ENCODE measurements around the gene NR2C2AP.
A peak's percentile ranks its signal among the peaks of the same experiment; 100 is the strongest.
"Not testable (repeated sequence)": the region's sequence is repeated elsewhere in the genome, so short reads cannot be mapped to it uniquely, and the experiment has no call there.

NR2C2AP gene

DNA sequence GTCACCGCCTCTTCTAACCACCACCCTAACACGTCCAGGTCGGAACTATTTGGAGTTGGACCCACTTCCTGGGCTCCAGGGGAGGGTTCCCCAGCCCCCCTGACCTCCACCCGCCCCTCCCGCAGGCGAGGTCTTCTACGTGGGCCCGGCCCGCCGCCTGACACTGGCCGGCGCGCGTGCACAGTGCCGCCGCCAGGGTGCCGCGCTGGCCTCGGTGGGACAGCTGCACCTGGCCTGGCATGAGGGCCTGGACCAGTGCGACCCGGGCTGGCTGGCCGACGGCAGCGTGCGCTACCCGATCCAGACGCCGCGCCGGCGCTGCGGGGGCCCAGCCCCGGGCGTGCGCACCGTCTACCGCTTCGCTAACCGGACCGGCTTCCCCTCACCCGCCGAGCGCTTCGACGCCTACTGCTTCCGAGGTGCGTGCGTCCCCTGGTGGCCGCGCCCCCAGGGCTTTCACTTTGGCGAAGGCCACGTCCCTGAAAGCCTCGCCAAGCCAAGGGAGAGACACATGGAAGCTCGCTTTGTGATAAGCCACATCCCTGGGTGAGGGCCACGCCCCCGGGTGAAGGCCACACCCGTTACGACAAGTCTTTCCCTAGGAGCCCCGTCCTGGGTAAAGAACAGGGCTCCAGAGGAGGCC is 21.8 kb upstream of the NR2C2AP start:
- H3K4me3 ChIP-seq (ENCODE audit: low read depth, low read length): peak overlapping the region; percentile 46
- TF ChIP-seq, protein P1, sequence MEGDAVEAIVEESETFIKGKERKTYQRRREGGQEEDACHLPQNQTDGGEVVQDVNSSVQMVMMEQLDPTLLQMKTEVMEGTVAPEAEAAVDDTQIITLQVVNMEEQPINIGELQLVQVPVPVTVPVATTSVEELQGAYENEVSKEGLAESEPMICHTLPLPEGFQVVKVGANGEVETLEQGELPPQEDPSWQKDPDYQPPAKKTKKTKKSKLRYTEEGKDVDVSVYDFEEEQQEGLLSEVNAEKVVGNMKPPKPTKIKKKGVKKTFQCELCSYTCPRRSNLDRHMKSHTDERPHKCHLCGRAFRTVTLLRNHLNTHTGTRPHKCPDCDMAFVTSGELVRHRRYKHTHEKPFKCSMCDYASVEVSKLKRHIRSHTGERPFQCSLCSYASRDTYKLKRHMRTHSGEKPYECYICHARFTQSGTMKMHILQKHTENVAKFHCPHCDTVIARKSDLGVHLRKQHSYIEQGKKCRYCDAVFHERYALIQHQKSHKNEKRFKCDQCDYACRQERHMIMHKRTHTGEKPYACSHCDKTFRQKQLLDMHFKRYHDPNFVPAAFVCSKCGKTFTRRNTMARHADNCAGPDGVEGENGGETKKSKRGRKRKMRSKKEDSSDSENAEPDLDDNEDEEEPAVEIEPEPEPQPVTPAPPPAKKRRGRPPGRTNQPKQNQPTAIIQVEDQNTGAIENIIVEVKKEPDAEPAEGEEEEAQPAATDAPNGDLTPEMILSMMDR (IDR thresholded peaks at IDR 0.05; ENCODE audit: low read depth, low read length, missing control alignments): peak; percentile 76
- DNase-seq (ENCODE audit: low read depth): peak; percentile 18

DNA sequence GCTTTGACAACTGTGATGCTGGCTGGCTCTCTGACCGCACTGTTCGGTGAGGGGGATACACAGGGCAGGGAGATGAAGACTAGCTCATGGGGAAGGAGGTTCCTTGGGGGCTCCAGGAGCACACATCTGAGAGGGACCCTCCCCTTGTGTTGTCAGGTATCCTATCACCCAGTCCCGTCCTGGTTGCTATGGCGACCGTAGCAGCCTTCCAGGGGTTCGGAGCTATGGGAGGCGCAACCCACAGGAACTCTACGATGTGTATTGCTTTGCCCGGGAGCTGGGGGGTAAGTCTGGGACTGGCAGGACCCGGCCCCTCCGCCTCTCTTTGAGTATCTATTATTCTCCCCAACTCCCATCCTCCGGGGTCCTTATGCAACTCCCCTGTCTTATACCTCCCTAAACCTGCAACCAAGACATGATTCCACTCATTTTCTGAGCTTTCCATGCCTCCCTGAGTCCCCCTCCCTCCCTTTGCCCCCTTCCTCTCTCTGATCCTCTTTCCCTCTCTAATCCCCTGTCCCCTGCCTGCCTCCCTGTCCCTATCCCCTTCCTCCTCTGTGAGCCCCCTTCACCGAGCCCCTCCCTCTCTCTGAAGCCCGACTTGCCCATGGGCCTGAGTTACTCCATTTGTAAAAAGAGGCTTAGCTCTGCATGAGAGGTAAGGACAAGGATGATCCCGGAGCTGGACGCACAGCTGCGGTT is 21.1 kb upstream of the NR2C2AP start:
- TF ChIP-seq, protein P1 (IDR thresholded peaks at IDR 0.05; ENCODE audit: low read depth, low read length, missing control alignments): no peak
- no peak for DNase-seq (ENCODE audit: low read depth)
- no peak overlapping the region for H3K4me3 ChIP-seq (ENCODE audit: low read depth, low read length)

DNA sequence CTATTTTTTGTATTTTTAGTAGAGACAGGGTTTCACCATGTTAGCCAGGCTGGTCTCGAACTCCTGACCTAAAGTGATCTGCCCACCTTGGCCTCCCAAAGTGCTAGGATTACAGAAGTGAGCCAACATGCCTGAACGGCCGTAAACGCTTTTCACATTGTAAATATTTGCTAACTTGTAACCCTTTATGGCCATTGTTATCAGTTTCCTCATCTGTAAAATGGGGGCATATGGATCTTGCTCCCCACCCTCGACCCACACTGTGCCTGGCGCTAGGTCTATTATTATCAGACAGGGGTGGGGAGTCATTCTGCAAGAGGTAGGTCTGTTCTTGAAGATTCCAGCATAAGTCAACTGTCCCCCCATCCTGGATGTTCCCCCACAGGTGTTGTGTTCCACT is 20.4 kb upstream of the NR2C2AP start:
- TF ChIP-seq, protein P1 (IDR thresholded peaks at IDR 0.05; ENCODE audit: low read depth, low read length, missing control alignments): no peak
- DNase-seq (ENCODE audit: low read depth): no peak
- H3K4me3 ChIP-seq (ENCODE audit: low read depth, low read length): no peak overlapping the region

DNA sequence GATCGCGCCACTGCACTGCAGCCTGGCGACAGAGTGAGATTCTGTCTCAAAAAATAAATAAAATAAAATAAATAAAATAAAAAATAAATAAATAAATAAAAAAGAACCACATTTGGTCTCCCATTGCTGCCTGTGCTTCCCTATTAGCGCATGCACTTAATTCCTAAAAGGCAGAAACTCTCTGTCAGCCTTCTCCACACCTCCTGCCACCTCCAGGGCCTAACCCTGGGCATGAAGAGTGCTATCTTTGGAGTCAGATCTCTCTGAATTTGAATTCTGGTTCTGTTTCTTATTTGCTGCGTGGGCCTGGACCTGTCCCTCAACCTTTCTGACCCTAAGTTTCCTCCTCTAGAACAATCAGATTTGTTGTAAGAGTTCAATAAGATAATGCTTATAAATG is 19.8 kb upstream of the NR2C2AP start:
- no peak overlapping the region for H3K4me3 ChIP-seq (ENCODE audit: low read depth, low read length)
- DNase-seq (ENCODE audit: low read depth): no peak
- TF ChIP-seq, protein P1 (IDR thresholded peaks at IDR 0.05; ENCODE audit: low read depth, low read length, missing control alignments): no peak

DNA sequence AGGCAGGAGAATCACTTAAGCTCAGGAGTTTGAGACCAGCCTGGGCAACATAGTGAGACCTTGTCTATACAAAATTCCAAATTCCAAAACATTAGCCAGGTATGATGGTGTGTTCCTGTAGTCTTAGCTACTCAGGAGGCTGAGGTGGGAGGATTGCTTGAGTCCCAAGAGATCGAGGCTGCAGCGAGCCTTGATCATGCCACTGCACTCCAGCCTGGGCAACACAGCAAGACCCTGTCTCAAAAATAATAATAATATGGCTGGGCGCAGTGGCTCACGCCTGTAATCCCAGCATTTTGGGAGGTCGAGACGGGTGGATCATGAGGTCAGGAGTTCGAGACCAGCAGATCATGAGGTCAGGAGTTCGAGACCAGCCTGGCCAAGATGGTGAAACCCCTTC is 17.8 kb upstream of the NR2C2AP start:
- not testable (repeated sequence) for H3K4me3 ChIP-seq (ENCODE audit: low read depth, low read length); DNase-seq (ENCODE audit: low read depth)

DNA sequence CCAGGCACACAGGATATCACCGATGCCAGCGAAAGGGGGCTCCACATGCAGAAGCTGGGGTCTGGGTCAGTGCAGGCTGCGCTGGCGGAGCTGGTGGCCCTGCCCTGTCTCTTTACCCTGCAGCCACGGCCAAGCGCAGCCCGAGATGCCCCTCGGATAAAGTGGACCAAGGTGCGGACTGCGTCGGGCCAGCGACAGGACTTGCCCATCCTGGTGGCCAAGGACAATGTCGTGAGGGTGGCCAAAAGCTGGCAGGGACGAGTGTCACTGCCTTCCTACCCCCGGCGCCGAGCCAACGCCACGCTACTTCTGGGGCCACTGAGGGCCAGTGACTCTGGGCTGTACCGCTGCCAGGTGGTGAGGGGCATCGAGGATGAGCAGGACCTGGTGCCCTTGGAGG is 15.7 kb upstream of the NR2C2AP start:
- DNase-seq (ENCODE audit: low read depth): no peak
- TF ChIP-seq, protein P1 (IDR thresholded peaks at IDR 0.05; ENCODE audit: low read depth, low read length, missing control alignments): no peak
- H3K4me3 ChIP-seq (ENCODE audit: low read depth, low read length): no peak overlapping the region

DNA sequence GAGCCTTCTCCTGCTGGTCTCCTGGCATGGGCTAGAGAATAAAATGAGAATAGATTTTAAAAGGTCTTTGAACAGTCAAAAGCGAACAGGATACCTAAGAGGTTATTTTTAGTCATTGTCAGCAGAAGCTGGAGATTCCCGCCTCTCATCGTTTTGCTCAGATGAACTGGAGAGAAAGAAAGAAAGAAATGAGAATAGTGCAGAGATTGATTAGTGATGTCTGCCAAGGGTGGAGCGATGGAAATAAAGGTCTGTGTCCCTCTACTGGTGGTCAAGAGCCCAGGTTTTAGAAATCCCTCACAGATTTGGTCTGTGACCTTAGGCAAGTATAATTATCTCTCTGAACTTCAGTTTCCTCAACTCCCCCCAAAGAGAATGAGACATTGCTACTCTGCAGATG is 13.9 kb upstream of the NR2C2AP start:
- no peak overlapping the region for H3K4me3 ChIP-seq (ENCODE audit: low read depth, low read length)
- TF ChIP-seq, protein P1 (IDR thresholded peaks at IDR 0.05; ENCODE audit: low read depth, low read length, missing control alignments): peak; percentile 10
- no peak for DNase-seq (ENCODE audit: low read depth)

All from GM12864 (cell line).